ENCODE measurements around the gene RNF223.
"Not testable (repeated sequence)": the region's sequence is repeated elsewhere in the genome, so short reads cannot be mapped to it uniquely, and the experiment has no call there.

RNF223 gene

DNA sequence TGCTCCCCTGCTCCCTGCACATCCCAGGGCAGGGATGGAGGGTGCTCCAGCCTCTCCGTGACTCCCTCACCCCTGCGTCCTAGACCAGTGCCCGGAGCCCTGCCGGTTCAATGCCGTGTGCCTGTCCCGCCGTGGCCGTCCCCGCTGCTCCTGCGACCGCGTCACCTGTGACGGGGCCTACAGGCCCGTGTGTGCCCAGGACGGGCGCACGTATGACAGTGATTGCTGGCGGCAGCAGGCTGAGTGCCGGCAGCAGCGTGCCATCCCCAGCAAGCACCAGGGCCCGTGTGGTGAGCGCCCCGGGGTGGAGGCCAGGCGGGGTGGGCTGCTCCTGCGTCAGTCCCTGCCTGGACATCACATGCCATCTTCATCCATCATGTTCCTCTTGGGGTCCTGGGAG lies 32.2 kb downstream of the RNF223 start:
- DNase-seq: no peak

DNA sequence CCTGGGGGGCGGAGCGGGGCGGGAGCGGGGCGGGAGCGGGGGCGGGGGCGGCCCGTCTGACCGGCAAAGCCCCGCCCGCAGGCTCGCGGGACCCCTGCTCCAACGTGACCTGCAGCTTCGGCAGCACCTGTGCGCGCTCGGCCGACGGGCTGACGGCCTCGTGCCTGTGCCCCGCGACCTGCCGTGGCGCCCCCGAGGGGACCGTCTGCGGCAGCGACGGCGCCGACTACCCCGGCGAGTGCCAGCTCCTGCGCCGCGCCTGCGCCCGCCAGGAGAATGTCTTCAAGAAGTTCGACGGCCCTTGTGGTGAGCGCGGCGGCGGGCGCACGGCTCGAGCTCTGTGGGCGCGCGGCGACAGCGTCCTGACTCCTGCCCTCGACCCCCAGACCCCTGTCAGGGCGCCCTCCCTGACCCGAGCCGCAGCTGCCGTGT lies 33.0 kb downstream of the RNF223 start:
- DNase-seq: no peak

DNA sequence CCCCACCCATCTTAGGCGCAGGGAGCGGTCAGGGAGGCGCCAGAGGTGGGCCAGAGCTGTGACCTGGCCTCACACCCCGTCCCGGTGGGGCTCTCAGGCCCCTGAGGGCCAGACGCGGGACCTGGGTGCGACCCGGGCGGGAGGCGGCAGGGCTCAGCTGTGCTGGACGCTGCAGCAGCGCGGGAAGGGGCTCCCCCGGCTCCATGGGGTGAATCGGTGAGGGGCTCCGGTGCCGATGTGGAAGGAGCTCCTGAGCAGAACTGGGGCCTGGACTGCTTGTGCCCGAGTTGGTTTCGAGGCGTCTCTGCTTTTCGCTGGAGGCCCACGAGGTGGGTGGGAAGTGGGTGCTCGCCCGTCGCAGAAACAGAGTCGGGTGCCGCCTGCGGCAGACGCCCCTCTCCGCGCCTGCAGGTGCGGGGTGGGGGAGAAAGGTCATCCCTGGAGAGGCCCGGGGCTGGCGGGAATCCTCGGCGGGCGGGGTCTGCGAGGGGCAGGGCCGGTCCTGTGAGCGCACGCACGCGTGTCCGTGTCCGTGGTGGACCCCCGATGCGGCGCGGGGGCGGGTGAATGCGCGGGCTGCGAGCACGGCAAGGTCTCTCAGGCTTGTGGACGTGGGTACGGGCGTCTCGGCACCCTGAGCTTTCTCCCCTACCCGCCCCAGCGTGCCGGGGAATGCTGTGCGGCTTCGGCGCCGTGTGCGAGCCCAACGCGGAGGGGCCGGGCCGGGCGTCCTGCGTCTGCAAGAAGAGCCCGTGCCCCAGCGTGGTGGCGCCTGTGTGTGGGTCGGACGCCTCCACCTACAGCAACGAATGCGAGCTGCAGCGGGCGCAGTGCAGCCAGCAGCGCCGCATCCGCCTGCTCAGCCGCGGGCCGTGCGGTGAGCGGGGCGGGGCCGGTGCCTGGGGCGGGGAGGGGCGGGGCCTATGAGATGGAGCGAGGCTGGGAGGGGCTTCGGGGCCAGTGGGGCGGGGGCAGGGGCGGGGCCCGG lies 33.8 kb downstream of the RNF223 start:
- DNase-seq: peak; percentile 69 to 74

DNA sequence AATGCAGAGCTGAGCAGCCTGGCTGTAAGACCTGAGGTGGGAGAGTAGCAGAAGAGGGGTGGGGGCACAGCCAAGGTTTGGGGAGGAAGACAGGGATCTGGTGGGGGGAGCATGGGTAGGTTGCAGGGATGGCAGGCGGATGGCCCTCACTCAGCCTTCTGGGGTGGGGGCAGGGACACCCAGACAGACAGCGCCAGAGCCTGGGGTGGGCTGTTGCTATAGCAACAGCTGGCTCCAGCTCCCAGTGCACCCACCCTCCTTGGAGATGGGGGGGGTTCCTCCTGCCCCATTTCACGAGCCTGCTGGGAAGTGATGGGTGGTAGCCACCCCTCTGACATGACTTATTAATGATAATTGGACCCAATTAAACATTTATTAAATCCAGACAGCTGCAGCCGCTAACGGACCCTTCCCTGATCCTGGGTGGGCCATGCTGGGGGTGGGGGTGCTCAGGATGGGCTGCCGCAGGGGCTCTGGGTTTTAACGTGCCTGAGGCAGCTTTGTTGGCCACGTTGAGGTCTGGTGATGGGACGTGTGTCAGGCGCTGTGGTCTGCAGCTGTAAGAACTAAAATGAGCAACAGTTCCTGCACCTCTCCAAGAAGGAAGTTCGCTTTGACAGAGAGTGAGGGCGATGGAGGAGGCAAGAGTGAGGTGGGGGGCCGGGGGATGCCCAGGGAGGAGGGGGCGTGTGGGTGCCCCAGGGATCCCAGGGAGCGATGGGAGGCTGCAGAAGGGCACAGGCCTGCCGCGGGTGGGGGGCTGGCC lies 34.8 kb downstream of the RNF223 start:
- no peak for DNase-seq

DNA sequence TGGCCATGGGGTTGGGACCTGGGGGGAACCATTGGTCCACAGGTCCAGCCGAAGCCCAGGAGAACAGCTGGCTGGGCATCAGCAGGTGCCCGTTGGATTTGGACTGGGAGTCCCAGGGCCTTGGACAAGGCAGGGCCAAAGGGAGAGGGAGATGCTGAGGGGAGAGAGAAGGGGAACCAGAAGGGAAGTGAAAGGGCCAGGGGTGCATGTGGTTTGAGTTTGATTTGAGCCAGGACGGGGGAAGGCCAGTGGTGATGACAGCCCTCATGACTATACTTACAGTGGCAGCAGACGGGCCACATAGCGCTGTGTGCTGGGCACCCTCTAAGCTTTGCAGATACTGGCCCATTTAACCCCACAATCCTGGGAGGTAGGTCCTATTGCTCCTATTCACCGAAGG lies 35.4 kb downstream of the RNF223 start:
- no peak for DNase-seq

DNA sequence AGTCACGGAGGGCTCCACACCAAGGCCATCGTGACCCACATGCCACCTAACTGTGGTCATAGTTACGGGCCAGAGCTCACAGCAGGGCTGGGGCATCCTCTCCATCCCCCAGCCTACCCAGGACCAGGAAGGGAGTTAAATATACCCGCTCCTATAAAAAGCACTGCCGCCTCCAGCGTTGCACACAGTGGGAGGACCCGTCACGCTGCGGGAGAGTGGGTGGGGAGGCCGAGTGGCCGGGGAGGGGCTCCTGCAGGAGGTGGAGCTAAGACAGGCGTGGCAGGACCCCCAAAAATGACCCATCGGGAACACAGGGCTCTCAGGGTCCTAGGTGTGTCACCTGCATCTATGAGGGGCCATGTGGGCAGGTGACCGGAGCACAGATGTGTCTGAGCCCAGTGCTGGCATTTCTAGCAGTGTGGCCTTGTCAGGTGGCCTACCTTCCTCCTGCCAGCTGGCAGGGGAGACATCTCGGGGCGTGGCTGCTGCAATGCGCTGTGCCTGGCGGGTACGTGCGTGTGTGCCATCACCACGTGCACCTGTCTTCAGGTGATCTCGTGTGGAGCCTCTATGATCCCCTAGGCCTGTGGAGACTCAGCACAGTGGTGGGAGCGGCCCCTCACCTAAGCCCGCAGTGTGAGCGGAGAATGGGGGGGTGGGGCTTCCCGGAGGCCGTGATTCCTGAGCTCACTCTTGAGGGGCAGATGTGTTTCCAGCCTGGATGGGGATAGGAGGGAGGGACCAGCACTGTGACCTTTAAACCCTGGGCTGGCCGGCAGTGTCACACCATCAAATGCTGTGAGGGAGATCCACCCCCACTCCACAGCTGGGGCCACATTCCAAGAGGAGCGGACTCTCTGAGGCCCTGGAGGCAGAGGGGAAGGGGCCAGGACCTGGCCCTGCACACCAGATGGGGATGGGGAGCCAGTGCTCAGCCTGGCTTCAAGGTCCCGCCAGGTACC lies 36.5 kb downstream of the RNF223 start:
- DNase-seq: no peak

DNA sequence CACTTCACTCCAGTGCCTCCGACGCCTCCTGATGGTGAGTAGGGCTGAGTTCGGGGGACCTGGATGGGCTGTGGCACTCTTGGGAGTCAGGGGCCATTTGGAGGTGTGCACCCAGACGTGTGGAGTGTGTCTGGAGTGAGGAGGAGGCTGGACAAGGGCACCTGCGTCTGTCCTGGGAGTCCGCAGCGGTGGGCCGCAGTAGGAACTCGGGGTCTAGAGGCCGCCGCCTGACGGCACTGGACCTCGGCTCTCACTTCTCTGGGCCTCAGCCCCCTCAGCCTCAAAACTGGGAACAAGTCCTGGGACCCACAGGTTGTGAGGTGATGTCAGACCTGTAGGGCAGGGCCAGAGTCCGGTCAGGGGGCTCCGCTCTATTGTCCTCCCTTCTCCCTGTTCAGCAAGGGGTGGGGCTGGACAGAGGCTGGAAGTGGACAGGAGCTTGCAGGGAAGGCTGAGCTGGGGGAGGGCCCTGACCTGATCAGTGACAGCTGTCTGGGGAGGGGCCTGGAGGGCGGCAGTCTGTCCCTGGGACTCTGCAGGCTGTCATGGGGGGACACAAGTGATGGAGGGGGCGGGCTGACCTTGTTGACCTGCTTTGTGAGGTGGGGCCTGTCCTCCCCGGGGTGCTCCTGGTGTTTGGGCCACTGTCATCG lies 38.7 kb downstream of the RNF223 start:
- DNase-seq: no peak

DNA sequence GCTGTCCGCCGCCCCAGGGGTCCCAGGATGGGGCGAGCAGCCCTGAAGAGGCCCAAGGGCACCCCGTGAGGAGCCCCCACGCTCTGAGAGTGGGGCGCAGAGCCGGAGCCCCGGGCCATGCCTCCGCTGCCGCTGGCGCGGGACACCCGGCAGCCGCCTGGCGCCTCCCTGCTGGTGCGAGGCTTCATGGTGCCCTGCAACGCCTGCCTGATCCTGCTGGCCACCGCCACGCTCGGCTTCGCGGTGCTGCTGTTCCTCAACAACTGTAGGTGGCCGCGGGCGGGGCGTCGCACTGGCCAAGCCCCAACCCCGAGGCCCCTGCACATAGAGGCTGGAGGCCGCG lies 39.7 kb downstream of the RNF223 start:
- DNase-seq: no peak

DNA sequence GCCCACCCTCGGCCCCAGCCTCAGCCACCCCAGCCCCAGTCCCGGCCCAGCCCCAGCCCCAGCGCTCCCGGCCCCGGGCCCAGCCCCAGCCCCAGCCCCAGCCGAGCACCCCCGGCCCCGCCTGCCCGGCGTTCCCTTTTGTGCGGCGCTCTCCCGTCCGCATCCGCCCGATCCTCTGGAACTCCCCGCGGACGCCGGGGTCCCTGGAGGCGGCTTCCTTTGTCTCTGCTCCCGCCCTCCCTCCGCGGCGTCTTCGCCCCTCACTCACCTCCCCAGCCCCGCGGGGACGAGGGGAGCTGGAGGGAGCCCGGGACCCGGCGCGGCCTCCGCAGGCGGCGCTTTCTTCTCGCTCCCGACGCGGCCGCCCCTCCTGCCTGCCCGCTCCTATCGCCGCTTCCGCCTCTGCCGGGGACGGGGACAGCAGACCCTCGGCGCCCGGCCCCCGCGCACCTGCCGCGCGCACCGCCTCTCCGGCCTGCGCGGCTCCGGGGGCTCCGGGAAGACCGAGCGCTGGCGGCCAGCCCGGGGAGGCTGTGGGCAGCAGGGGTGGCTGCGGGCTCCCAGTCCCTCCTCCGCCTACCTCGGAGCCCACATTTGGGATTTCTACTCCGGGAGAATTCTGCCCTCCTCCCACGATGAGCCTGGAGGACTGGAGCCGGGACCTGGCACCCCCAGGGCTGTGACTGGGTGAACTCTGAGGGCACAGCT lies 40.2 kb downstream of the RNF223 start:
- DNase-seq: no peak

DNA sequence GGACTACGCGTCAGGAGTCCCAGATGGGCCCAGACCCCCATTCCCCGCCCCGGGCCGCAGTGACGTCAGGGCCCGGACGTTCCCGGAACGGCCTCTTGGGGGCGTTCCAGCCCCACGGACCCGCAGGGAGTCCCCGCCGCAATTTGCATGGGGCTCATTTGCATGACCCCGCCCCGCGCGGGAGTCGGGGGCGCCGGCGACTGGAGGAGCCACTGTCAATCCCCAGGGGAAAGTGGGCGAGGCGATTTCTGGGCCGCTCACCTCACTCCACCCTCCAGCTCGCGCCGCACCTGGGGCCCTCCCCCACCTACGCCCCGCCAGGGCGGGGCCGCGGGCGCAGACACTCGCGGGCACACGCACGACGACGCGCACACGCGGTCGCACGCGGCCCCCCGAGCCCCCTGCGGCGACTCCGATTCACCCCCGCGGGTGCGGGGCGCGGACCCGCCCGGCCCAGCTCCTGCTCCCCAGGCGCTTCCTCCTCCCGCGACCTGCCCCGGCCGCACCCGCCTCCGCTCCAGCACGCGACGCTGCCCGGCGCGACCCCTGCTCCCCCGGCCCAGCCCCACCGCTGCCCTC lies 41.0 kb downstream of the RNF223 start:
- DNase-seq: peak; percentile 84 to 90

DNA sequence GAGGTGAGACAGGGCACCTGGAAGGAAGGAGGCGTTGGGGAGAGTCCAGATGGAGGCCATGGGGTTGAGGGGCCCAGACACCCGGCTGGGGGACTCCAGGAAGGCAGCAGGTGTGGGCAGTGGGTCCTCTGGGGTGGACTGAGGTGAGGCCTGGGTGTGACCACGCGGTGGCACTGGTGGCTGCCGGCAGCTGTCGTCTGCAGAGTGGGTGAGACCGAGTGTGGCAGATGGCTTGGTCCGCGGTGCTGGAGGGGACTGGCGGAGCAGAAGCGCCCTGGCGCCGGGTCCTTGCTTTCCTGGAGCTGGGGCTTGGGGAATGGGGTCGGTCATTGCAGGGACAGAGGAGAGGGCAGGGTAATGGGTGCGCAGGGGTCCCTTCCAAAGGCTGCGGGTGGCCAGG lies 41.7 kb downstream of the RNF223 start:
- no peak for DNase-seq

DNA sequence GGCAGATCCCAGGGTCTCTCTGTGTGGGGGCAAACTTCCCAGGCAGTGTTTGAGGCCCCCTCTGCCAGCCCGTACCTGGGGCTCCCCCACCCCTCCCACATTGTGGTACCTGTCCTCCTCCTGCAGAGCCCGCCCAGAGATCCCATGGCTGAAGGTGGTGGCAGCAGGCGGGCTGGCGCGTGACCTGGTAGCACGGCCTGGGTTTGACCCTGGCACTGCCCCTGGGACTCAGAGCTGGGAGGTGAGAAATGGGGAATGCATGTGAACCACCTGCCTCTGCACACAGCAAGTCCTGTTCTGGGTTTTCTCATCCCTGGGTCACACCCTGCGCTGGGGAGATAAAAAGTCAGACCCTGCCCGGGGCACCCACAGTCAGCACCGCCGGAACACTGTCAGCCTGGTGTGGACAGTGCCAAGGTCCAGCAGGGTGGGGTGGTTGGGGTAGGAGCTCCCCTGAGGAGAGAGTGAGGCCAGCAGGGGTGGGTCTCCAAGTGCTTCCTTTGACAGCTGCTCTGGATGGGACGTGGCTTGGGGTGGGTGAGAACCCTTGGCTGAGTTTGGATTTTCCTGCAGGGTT lies 42.4 kb downstream of the RNF223 start:
- no peak for DNase-seq

DNA sequence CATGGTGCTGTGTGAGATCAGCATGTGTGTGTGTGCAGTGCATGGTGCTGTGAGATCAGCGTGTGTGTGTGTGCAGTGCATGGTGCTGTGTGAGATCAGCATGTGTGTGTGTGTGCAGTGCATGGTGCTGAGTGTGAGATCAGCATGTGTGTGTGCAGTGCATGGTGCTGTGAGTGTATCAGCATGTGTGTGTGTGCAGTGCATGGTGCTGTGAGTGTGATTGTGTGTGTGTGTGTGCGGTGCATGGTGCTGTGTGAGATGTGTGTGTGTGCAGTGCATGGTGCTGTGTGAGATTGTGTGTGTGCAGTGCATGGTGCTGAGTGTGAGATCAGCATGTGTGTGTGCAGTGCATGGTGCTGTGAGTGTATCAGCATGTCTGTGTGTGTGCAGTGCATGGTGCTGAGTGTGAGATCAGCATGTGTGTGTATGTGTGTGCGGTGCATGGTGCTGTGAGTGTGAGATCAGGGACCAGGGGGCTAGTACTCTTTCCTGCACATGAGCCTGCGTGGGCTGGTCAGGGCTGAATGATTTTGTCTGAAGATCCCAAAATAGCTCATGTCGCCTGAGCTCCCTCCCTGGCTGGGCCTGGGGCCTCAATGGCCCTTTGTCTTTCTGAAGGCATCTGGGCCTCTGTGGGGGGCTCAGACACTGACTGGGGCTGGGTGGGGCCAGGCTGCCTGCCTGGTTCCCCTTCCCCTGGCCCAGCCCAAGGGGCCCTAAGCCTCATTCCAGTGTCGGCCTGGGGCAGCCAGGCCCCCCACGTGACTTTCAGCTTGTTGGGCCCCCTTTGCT lies 43.0 kb downstream of the RNF223 start:
- DNase-seq: not testable (repeated sequence)

DNA sequence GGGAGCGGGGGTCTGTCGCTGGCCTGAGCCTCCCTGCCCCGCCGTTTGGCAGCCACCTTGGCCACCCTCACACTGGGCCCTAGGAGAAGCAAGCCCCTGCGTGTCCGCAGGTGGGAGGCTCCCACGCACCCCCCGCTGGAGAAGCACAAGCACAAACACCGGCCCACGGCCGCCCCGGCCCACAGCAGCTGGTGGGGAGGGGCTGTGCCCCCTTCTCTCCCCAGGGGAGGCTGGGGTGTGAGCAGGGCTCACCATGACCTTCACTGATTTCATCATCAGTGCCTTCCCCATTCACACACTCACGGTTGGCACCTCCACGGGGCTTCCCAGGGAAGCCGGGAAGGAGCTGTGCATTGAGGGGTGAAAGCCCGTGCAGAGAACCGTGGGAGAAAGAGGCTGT lies 46.3 kb downstream of the RNF223 start:
- no peak for DNase-seq

DNA sequence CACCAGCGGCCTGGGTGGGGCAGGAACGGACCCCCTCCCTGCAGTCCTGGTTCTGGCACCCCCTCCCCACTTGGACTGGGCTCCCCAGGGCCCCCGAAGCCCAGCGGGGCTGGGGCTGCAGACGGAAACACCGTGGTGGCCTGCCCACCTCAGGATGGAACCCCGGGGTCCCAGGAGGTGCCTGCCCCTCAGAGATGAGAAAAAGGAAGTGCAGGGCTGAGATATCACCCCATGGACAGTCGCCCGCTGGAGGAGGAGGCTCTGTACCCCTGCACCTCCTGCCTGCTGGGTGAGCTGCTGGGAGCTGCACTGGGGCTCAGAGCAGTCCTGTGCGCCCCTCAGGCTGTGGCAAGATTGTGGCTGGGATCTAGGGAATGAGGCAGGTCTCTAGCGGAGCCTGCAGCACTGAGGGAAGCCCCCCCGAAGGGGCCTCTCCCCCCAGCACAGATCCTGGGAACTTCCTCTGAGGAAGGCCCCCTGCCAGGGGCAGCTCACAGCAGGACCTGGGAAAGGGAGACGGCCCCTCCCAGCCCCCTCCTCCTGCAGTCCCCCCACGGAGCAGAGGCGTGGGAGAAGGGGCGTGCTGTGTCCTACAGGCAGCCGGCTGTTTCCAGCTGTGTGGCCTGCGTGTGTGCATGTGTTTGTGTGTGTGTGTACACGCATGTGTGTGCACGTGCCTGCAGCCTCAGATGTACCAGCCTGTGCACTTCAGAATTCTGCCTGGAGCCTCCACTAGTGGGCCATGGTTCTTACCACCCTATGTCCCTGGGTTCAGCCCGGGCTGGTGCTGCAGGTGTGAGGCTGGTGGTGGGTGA lies 47.3 kb downstream of the RNF223 start:
- DNase-seq: no peak

DNA sequence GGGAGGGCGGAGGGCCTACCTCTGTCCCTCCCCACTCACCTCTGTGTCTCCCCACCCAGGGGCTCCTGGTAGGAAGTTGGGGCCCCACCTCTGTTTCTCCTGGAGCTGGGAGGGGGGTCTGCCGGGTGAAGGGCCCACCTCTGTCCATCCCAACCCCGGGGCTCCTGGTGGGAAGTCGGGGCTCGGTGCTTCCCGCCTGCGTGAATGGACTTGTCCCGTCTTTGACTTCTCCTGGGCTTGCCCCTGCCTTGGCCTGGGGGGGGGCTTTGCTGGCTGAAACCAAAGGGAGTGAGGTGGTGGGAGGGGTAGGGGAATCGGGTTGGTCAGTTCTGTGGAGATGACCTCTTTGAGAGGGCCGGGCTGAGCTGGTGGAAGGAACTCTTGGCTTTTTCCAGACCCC lies 48.4 kb downstream of the RNF223 start:
- no peak for DNase-seq

DNA sequence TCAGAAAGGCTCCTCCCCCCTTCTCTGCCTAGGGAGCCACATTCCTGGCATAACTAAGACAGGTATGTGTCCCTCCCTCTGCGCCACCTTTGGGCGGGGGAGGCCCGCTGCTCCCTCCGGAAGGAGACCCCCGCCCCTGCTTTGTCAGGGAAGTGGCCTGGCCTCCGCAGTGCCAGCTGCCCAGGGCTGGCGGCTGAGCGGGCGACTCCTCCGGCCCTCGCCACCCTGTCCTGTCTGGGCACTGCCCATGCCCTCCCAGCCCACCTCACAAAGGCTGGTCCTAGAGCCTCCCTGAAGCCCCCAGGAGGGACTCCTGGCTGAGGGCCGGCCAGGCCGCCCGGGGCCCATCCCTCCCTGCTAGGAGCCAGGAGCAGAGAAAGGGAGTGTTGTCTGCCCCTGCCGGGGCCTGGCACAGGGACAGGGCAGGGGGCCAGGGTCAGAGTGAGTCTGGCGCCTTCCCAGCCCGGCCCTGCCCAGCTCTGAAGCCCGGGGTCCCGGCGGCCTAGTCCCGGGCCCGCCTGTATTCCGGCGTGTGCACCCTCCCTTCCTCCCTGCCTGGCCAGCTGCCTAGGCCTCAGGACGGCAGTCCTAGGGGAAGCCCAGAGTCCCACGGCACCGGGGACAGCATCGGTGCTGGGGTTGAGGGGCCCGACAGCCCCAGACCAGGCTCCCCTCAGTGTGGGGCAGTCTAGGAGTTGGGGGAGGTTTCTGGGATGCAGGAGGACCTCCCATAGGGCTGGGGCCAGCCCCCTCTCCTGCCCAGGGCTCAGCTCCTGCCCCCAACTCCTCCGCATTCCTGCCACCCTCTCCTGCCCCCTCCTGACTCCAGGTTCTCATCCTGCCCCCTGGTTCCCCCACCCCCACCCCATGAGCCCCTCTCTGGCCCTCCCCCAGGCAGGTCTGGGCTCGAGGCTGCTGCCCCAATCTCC lies 49.1 kb downstream of the RNF223 start:
- no peak for DNase-seq
